Right cardiac atrium (tissue), 5 donors: ENCODE measurements around the gene UBTD1. TPM values are rescaled to one million over a fixed set of nuclear protein-coding genes. Genes with fewer than 3 reads are reported as not detected.
"Not testable (repeated sequence)": the region's sequence is repeated elsewhere in the genome, so short reads cannot be mapped to it uniquely, and the experiment has no call there.

Source experiments
- ATAC-seq, 2 donors: fragments of 200-7000 bp; cut with Tn5 transposase; one replicate each; pipeline versions ENCODE4 v1.8.0 to v1.9.1; 2020; ENCODE audit warnings: moderate library complexity in 2 of 2, mild to moderate bottlenecking in 1 of 2
- DNase-seq, 3 donors: peaks; one replicate each; pipeline ENCODE4 v3.0.0-alpha.2; 2020
- H3K27ac ChIP-seq: one replicate; pipeline ENCODE4 v1.5.1; 2013; ENCODE audit warnings: mild to moderate bottlenecking, low read length, control low read depth, moderate library complexity
- H3K27me3 ChIP-seq: one replicate; pipeline ENCODE4 v1.6.1; 2013; ENCODE audit not compliant: control insufficient read depth, insufficient read depth
- H3K4me1 ChIP-seq: one replicate; pipeline ENCODE4 v1.6.1; 2013; ENCODE audit warnings: low read length; ENCODE audit not compliant: control insufficient read depth, insufficient read depth
- H3K4me3 ChIP-seq: one replicate; pipeline ENCODE4 v1.5.1; 2013; ENCODE audit warnings: low read length, control low read depth
- H3K9me3 ChIP-seq: one replicate; pipeline ENCODE4 v1.6.1; 2013; ENCODE audit warnings: low read length; ENCODE audit not compliant: control insufficient read depth
- WGBS: extraction: QIAGEN DNeasy Blood & Tissue Kit; methylation state at CpG from one replicate; pipeline ENCODE4 v1.1.7; 2013; 5-methylcytosine and 5-hydroxymethylcytosine counted together
- intact Hi-C, 4 donors: fragments of 100-400 bp; cut with DNase I; formaldehyde crosslinking; loops; one replicate each; pipeline versions ENCODE4 v1.11.0 to v1.14.0; 2022 to 2023
- polyA plus RNA-seq: library from polyadenylated mRNA; stranded (reverse); fragments of 200-250 nt; gene quantifications from one replicate; pipeline ENCODE4 v1.2.3, GENCODE V29; 2013
- total RNA-seq, 4 donors: library from RNA; stranded (reverse); fragmentation: NEBNext Ultra II Directional; extraction: Animal tissue kit (Norgen Biotek cat#: 25700); gene quantifications; one replicate each; pipeline ENCODE4 v1.2.1, GENCODE V29; 2021
- donor health status: healthy with polysubstance abuse.
- donor health status: DM: no; HTN: yes; CAD: no.
- donor health status: DM: no; HTN: no; CAD: no.
- donor health status: DM: no; HTN: yes; CAD: no; lungs with severe emphysema.
- donor health status: DM: yes; HTN: yes; CAD: no.

The UBTD1 gene
- total and polyA plus RNA-seq, 5 donors: 24.8 to 42.1 (median 26.6) TPM

GRCh38 chr10:97525683-97526110 is 27.0 kb downstream of the UBTD1 start:
- Histone ChIP-seq H3K4me1 (peaks cover 5% of the 10 kb centered on the region), H3K9me3 (no peaks in the 10 kb centered on the region), H3K27me3 (no peaks in the 10 kb centered on the region), H3K4me3 (no peak overlapping the region), H3K27ac (no peak overlapping the region)
- ATAC-seq: no peak
- intact Hi-C loops: no loop called here
- DNase-seq: no peak
- WGBS: 100% methylated on average over 1 of the region's 1 CpG

DNA sequence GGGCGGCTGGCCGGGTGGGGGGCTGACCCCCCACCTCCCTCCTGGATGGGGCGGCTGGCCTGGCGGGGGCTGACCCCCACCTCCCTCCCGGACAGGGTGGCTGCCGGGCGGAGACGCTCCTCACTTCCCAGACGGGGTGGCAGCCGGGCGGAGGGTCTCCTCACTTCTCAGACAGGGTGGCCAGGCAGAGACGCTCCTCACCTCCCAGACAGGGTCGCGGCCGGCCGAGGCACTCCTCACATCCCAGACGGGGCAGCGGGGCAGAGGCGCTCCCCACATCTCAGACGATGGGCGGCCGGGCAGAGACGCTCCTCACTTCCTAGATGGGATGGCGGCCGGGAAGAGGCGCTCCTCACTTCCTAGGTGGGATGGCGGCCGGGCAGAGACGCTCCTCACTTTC is 30.2 kb downstream of the UBTD1 start:
- intact Hi-C loops, H3K4me3 ChIP-seq, H3K27me3 ChIP-seq, H3K27ac ChIP-seq, ATAC-seq, H3K9me3 ChIP-seq, H3K4me1 ChIP-seq: not testable (repeated sequence)
- DNase-seq: peak in 1 of 3 donors; percentile 21
- 98% methylated on average over 24 of the region's 29 CpGs for WGBS

DNA sequence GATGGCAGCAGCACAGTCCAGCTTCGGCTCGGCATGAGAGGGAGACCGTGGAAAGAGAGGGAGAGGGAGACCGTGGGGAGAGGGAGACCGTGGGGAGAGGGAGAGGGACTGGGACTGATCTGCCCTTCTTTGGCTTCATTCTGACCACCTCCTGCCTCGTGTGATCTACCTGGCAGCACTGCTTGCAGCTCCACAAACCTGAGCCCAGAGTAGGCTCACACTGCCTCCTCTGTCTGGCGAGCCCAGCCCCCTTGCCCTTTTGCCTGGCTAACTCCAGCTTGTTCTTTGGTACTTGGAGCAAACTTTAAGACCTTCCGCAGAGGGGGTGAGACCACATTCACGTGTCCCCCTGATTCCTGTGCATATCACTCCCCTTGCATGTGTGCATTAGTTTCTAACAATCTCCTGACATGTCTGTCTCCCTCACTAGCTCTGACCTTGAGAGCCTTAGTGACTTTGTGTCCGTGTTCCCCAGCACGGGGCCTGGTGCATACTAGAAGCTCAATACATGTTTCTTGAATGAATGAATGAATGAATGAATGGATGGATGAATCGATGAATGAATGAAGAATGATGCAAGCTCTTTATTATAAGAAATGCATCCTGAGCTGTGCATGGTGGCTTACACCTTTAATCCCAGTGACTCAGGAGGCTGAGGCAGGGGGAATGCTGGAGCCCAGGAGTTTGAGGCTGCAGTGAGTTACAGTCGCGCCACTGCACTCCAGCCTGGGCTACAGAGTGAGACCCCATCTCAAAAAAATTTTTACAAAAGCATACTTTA is 31.2 kb downstream of the UBTD1 start:
- no peak overlapping the region for H3K27ac ChIP-seq
- WGBS: 83% methylated on average over 10 of the region's 14 CpGs

DNA sequence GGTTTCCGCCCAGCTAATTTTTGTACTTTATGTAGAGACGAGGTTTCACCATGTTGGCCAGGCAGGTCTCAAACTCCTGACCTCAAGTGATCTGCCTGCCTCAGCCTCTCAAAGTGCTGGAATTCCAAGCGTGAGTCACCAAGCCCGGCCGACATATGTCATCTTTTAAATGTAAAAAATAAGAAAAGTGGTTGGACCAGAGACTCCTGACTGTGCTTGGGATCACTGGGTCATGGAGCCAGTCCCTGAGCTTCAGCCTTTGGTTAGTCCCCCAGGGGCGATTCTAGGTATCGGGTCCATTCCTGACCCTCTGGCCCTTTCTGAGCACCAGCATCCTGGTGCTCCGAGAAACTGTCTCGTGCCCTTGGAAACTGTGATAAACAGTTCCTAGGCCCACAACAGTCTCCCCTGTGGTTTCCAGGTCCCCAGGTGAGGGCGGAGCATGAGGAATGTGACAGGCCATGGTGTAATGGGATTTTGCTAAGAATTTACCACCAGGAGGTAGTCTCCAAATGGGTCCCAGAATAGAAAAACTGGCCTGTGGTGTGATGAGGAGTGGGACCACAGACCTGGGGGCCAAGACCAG is 32.8 kb downstream of the UBTD1 start:
- Histone ChIP-seq H3K27ac (no peak overlapping the region), H3K9me3 (no peaks in the 10 kb centered on the region), H3K27me3 (no peaks in the 10 kb centered on the region), H3K4me1 (no peaks in the 10 kb centered on the region), H3K4me3 (no peak overlapping the region)
- DNase-seq: peak in 1 of 3 donors; percentile 16
- no peak for ATAC-seq
- 92% methylated on average over 10 of the region's 10 CpGs for WGBS
- intact Hi-C loops: no loop called here

More for the DNA sequence above, 31.2 kb downstream of the UBTD1 start:
- H3K27me3 ChIP-seq: no peaks in the 10 kb centered on the region
- H3K9me3 ChIP-seq: no peaks in the 10 kb centered on the region
- intact Hi-C loops: no loop called here
- peak in 2 of 3 donors; percentile 3 to 10 for DNase-seq
- no peaks in the 10 kb centered on the region for H3K4me1 ChIP-seq
- ATAC-seq: no peak
- H3K4me3 ChIP-seq: no peak overlapping the region

GRCh38 chr10:97532935-97533671 is 34.4 kb downstream of the UBTD1 start:
- H3K27ac ChIP-seq: no peak overlapping the region
- ATAC-seq (no peak), DNase-seq (no peak)
- intact Hi-C loops: no loop called here
- H3K9me3 ChIP-seq: no peaks in the 10 kb centered on the region
- H3K27me3 ChIP-seq: no peaks in the 10 kb centered on the region
- no peaks in the 10 kb centered on the region for H3K4me1 ChIP-seq
- 77% methylated on average over 12 of the region's 12 CpGs for WGBS
- H3K4me3 ChIP-seq: no peak overlapping the region

- intact Hi-C loops: no loop called here
- Histone ChIP-seq H3K4me1 (no peaks in the 10 kb centered on the region), H3K9me3 (no peaks in the 10 kb centered on the region)
Measured at GRCh38 chr10:97533888-97534287, 35.2 kb downstream of the UBTD1 start.

GRCh38 chr10:97534746-97535367 is 36.1 kb downstream of the UBTD1 start:
- no peaks in the 10 kb centered on the region for H3K27me3 ChIP-seq
- H3K4me1 ChIP-seq: peaks cover 2% of the 10 kb centered on the region
- no peak overlapping the region for H3K27ac ChIP-seq
- DNase-seq (peak; percentile 40 to 68 (median 59)), ATAC-seq (peak; percentile 20 to 52)
- intact Hi-C loops: no loop called here
- H3K9me3 ChIP-seq: no peaks in the 10 kb centered on the region
- WGBS: 76% methylated on average over 6 of the region's 6 CpGs
- H3K4me3 ChIP-seq: no peak overlapping the region

More at GRCh38 chr10:97533888-97534287, 35.2 kb downstream of the UBTD1 start:
- H3K4me3 ChIP-seq: no peak overlapping the region
- peak in 1 of 3 donors; percentile 3 for DNase-seq
- ATAC-seq: no peak
- no peaks in the 10 kb centered on the region for H3K27me3 ChIP-seq
- H3K27ac ChIP-seq: no peak overlapping the region
- 88% methylated on average over 6 of the region's 6 CpGs for WGBS

DNA sequence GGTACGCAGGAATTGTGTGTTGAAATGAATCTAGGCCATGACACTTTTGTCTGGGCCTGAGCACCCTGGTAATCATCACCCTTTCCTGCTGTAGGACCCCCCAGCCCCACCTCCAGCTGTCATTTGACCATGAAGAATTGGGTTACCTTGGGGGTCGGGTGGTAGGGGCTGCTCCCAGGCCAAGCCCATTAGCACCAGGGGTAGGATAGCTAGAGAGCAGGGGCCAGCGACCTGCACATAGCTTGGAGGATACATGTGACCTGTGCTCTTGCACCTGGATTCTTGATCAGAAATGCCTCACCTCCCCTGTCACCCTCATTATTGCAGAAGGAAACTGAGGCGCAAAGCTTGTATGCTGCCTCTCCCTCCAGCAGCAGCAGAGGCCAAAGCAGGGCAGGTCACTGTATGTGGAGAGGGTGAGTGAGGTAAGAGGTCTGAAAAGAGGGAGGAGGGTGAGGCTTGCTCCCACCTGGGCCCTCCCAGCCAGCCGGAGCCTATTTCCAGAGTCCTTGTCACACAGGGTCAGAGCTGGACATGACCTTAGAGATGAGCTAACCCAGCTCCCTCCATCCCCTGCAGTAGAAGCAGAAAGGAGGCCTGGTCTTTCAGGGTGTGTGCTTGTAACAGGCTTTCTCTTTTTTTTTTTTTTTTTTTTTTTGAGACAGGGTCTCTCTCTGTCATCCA is 38.6 kb downstream of the UBTD1 start:
- DNase-seq: peak in 1 of 3 donors; percentile 16
- no peak overlapping the region for H3K27ac ChIP-seq
- 89% methylated on average over 5 of the region's 5 CpGs for WGBS
- no peaks in the 10 kb centered on the region for H3K9me3 ChIP-seq
- H3K4me3 ChIP-seq: no peak overlapping the region
- no peak for ATAC-seq
- intact Hi-C loops: no loop called here
- peaks cover 6% of the 10 kb centered on the region for H3K4me1 ChIP-seq
- H3K27me3 ChIP-seq: no peaks in the 10 kb centered on the region

GRCh38 chr10:97538411-97538810 is 39.7 kb downstream of the UBTD1 start:
- ATAC-seq: no peak
- DNase-seq: no peak
- H3K4me3 ChIP-seq: no peak overlapping the region
- H3K4me1 ChIP-seq: peaks cover 15% of the 10 kb centered on the region
- WGBS: 54% methylated on average over 4 of the region's 4 CpGs
- H3K27ac ChIP-seq: no peak overlapping the region
- no peaks in the 10 kb centered on the region for H3K9me3 ChIP-seq
- intact Hi-C loops: no loop called here
- H3K27me3 ChIP-seq: no peaks in the 10 kb centered on the region

DNA sequence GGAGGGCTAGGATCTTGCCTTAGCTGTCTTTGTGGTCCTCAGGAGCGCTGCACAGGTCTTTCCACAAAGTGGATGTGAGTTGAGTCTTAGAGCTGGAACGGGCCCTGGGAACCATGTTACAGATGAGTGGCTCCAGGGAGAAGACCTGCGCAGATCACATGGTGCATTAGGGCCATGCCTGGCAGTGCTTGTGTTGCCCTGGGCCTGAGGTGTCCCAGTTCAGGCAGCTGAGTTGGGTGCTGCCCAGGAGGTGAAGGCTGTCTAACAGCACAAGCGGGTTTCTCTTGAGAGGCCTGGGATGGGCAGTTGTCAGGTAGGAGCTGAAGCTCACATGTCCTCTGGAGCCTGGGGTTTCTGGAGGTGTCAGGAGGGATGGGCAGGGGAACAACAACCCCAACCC is 40.1 kb downstream of the UBTD1 start:
- DNase-seq: no peak
- no peak overlapping the region for H3K27ac ChIP-seq
- peaks cover 20% of the 10 kb centered on the region for H3K4me1 ChIP-seq
- H3K9me3 ChIP-seq: no peaks in the 10 kb centered on the region
- ATAC-seq: no peak
- 94% methylated on average over 4 of the region's 4 CpGs for WGBS
- no peak overlapping the region for H3K4me3 ChIP-seq
- intact Hi-C loops: no loop called here
- no peaks in the 10 kb centered on the region for H3K27me3 ChIP-seq
